Neuronal stem cell (in vitro differentiated cells): ENCODE data around the gene BOC.
A peak's percentile ranks its signal among the peaks of the same experiment; 100 is the strongest.
"Not testable (repeated sequence)": the region's sequence is repeated elsewhere in the genome, so short reads cannot be mapped to it uniquely, and the experiment has no call there.

ENCODE experiments used
- DNase-seq: peaks from one replicate; pipeline ENCODE4 v3.0.0-alpha.2; 2013; ENCODE audit warnings: low spot score
- H2AFZ ChIP-seq: one replicate; pipeline ENCODE4 v1.6.1; 2013; ENCODE audit warnings: mild to moderate bottlenecking, low read length, inconsistent platforms
- H2AK5ac ChIP-seq: 2 replicates; pipeline ENCODE4 v1.6.1; 2013; ENCODE audit warnings: low read depth, mild to moderate bottlenecking, inconsistent platforms, low read length, moderate library complexity, mixed read lengths
- H2BK120ac ChIP-seq: 2 replicates; pipeline ENCODE4 v1.6.1; 2013; ENCODE audit warnings: low read depth, mild to moderate bottlenecking, inconsistent platforms, low read length, moderate library complexity, mixed read lengths
- H2BK12ac ChIP-seq: one replicate; pipeline ENCODE4 v1.6.1; 2013; ENCODE audit warnings: low read length, inconsistent platforms
- H2BK15ac ChIP-seq: 2 replicates; pipeline ENCODE4 v1.6.1; 2013; ENCODE audit warnings: mild to moderate bottlenecking, low read length, inconsistent platforms, mixed read lengths
- H2BK5ac ChIP-seq: one replicate; pipeline ENCODE4 v1.6.1; 2013; ENCODE audit warnings: inconsistent platforms, mild to moderate bottlenecking, low read length, moderate library complexity
- H3K14ac ChIP-seq: one replicate; pipeline ENCODE4 v1.6.1; 2013; ENCODE audit warnings: low read length, inconsistent platforms
- H3K18ac ChIP-seq: 2 replicates; pipeline ENCODE4 v1.6.1; 2013; ENCODE audit warnings: low read length, inconsistent platforms
- H3K23ac ChIP-seq: 2 replicates; pipeline ENCODE4 v1.6.1; 2013; ENCODE audit warnings: low read depth, mild to moderate bottlenecking, mixed read lengths, low read length, inconsistent platforms; ENCODE audit not compliant: poor library complexity
- H3K27ac ChIP-seq: replicated peaks from 3 replicates; pipeline ENCODE4 v1.5.1; 2013; ENCODE audit warnings: low read length, inconsistent platforms
- H3K27me3 ChIP-seq, 3 experiments: 2 replicates each; pipeline ENCODE4 v1.6.1; 2013; ENCODE audit warnings: low read length in 3 of 3, mild to moderate bottlenecking in 2 of 3, inconsistent platforms in 1 of 3, low read depth in 1 of 3, mixed read lengths in 1 of 3, moderate library complexity in 1 of 3; ENCODE audit not compliant: control insufficient read depth in 3 of 3, insufficient read depth in 3 of 3
- H3K36me3 ChIP-seq, 2 donors: replicated peaks in 1 of 2; 2 replicates each; pipeline ENCODE4 v1.6.1; 2013; ENCODE audit warnings: low read length in 2 of 2; ENCODE audit not compliant: control insufficient read depth in 2 of 2, insufficient read depth in 2 of 2
- H3K4ac ChIP-seq: 2 replicates; pipeline ENCODE4 v1.6.1; 2013; ENCODE audit warnings: inconsistent platforms, mild to moderate bottlenecking, low read length, moderate library complexity
- H3K4me1 ChIP-seq, 2 donors: 1 replicate in 1 of 2; 2 replicates in 1 of 2; pipeline ENCODE4 v1.6.1; 2013; ENCODE audit warnings: low read length in 2 of 2, low read depth in 1 of 2; ENCODE audit not compliant: control insufficient read depth in 2 of 2, insufficient read depth in 1 of 2
- H3K4me2 ChIP-seq: one replicate; pipeline ENCODE4 v1.6.1; 2013; ENCODE audit warnings: mild to moderate bottlenecking, low read length, inconsistent platforms; ENCODE audit not compliant: insufficient read depth, poor library complexity, severe bottlenecking
- H3K4me3 ChIP-seq, 2 donors: 2 replicates each; pipeline ENCODE4 v1.5.1; 2013; ENCODE audit warnings: low read length in 2 of 2, mild to moderate bottlenecking in 2 of 2, inconsistent platforms in 1 of 2, moderate library complexity in 1 of 2
- H3K79me1 ChIP-seq: one replicate; pipeline ENCODE4 v1.6.1; 2013; ENCODE audit warnings: low read depth, mild to moderate bottlenecking, inconsistent platforms, low read length, moderate library complexity
- H3K9ac ChIP-seq: one replicate; pipeline ENCODE4 v1.6.1; 2013; ENCODE audit warnings: mild to moderate bottlenecking, low read depth, low read length, inconsistent platforms; ENCODE audit not compliant: poor library complexity
- H3K9me3 ChIP-seq, 2 donors: replicated peaks in 1 of 2; 2 replicates each; pipeline versions ENCODE3 to v1.6.1; 2013; ENCODE audit warnings: low read length in 2 of 2, mild to moderate bottlenecking in 2 of 2, inconsistent platforms in 1 of 2, low read depth in 1 of 2, mixed read lengths in 1 of 2, moderate library complexity in 1 of 2; ENCODE audit not compliant: control insufficient read depth in 2 of 2, insufficient read depth in 1 of 2
- H4K8ac ChIP-seq: one replicate; pipeline ENCODE4 v1.6.1; 2013; ENCODE audit warnings: low read depth, mild to moderate bottlenecking, inconsistent platforms, low read length, moderate library complexity
- H4K91ac ChIP-seq: one replicate; pipeline ENCODE4 v1.6.1; 2013; ENCODE audit warnings: low read length, low read depth, mild to moderate bottlenecking, inconsistent platforms; ENCODE audit not compliant: poor library complexity
- WGBS, 2 donors: extraction: QIAGEN DNeasy Blood & Tissue Kit; methylation state at CpG; one replicate each; pipeline ENCODE4 v1.1.7; 2013; ENCODE audit warnings: missing lambda C conversion rate in 2 of 2, mixed read lengths in 1 of 2; ENCODE audit not compliant: insufficient read length in 2 of 2, insufficient replicate concordance in 1 of 2; ENCODE audit errors: extremely low coverage in 2 of 2; 5-methylcytosine and 5-hydroxymethylcytosine counted together

BOC gene

GRCh38 chr3:113170771-113171170, 40.6 kb upstream of the BOC start:
- Histone ChIP-seq H3K4me3 (no peak overlapping the region), H2BK5ac (no peak overlapping the region), H3K27me3 (no peaks in the 10 kb centered on the region), H3K23ac (no peak overlapping the region), H3K27ac (no peak overlapping the region), H3K79me1 (no peaks in the 10 kb centered on the region), H2BK15ac (no peak overlapping the region), H4K91ac (no peak overlapping the region), H3K36me3 (no peaks in the 10 kb centered on the region), H2BK120ac (no peak overlapping the region), H3K18ac (no peak overlapping the region), H3K4me1 (peaks cover 18 to 25% of the 10 kb centered on the region in 2 donors), H3K9ac (no peak overlapping the region), H2AFZ (peak overlapping the region; percentile 84), H4K8ac (no peak overlapping the region), H2BK12ac (no peak overlapping the region), H3K4me2 (no peak overlapping the region), H3K14ac (no peak overlapping the region), H3K9me3 (no peaks in the 10 kb centered on the region), H2AK5ac (no peak overlapping the region), H3K4ac (no peak overlapping the region)
- no CpG with 5 or more reads among the region's 7 CpGs for WGBS, 2 donors
- no peak for DNase-seq

- not testable (repeated sequence) for H2AK5ac ChIP-seq, H4K91ac ChIP-seq, H2BK120ac ChIP-seq, H3K36me3 ChIP-seq, H3K9me3 ChIP-seq, H3K27me3 ChIP-seq, H3K18ac ChIP-seq, H3K14ac ChIP-seq, H3K4me3 ChIP-seq, H2AFZ ChIP-seq, H2BK12ac ChIP-seq, H2BK15ac ChIP-seq, H2BK5ac ChIP-seq, H4K8ac ChIP-seq, DNase-seq, H3K79me1 ChIP-seq, H3K4me2 ChIP-seq, H3K27ac ChIP-seq, H3K23ac ChIP-seq, H3K4ac ChIP-seq, H3K9ac ChIP-seq
- peaks cover 13 to 15% of the 10 kb centered on the region in 2 donors for H3K4me1 ChIP-seq
- WGBS, 2 donors: no CpG with 5 or more reads among the region's 5 CpGs
Observed at GRCh38 chr3:113171675-113172300, 39.6 kb upstream of the BOC start.

DNA sequence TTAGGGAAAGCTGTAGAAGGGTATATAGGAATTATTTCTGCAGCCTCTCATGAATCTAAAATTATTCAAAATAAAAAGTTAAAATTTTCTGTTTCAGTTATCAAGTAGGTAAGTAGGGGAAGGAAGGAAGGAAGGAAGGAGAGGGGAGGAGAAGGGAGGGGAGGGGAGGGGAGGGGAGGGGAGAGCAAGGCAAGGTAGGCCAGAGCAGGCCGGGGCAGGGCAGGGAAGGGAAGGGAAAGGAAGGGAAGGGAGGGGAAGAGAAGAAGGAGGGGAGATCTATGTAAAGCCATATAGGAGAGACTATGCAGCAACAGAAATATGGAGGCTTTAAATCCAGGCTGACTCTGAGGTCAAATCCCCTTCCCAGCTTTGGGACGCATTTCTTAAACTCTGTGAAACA, 38.3 kb upstream of the BOC start:
- Histone ChIP-seq H2BK120ac (no peak overlapping the region), H4K8ac (no peak overlapping the region), H3K23ac (no peak overlapping the region), H2BK5ac (no peak overlapping the region), H3K4me1 (peaks cover 7 to 10% of the 10 kb centered on the region in 2 donors), H2AFZ (no peak overlapping the region), H3K18ac (no peak overlapping the region), H3K9ac (no peak overlapping the region), H4K91ac (no peak overlapping the region), H2BK15ac (no peak overlapping the region), H2BK12ac (no peak overlapping the region), H3K36me3 (no peaks in the 10 kb centered on the region), H3K79me1 (no peaks in the 10 kb centered on the region), H3K4me3 (no peak overlapping the region), H3K4ac (no peak overlapping the region), H2AK5ac (no peak overlapping the region), H3K27ac (no peak overlapping the region), H3K4me2 (no peak overlapping the region), H3K14ac (no peak overlapping the region), H3K9me3 (peaks cover 0 to 8% of the 10 kb centered on the region in 2 donors), H3K27me3 (no peaks in the 10 kb centered on the region)
- WGBS, 2 donors: no CpG with 5 or more reads among the region's 2 CpGs
- no peak for DNase-seq

DNA sequence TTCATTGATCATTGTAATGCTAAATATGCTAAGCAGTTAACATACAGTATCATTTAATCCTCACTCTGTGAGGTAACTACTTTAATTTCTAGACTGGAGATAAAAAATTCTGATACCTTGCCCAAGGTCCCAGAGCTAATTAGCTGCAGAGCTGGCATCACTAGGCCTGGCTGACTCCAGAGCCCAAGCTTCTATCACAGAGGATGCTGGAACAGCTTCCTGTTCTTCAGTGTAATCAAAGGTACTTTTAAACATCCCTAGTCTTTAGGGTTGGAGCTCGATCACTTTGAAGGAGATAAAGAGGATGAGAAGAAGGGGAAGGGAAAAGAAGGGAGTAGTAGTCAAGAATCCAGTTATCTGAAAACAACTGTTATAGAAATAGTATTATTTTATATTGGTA, 37.1 kb upstream of the BOC start:
- no peak overlapping the region for H3K9ac ChIP-seq
- peaks cover 0 to 12% of the 10 kb centered on the region in 2 donors for H3K9me3 ChIP-seq
- WGBS, 2 donors: no CpG with 5 or more reads among the region's 1 CpG
- no peak overlapping the region for H2BK15ac ChIP-seq
- H3K79me1 ChIP-seq: no peaks in the 10 kb centered on the region
- no peak overlapping the region for H3K4me3 ChIP-seq
- no peaks in the 10 kb centered on the region for H3K36me3 ChIP-seq
- no peak overlapping the region for H2BK5ac ChIP-seq
- H2AK5ac ChIP-seq: no peak overlapping the region
- no peak overlapping the region for H2AFZ ChIP-seq
- no peak overlapping the region for H3K27ac ChIP-seq
- peaks cover 8 to 10% of the 10 kb centered on the region in 2 donors for H3K4me1 ChIP-seq
- no peak overlapping the region for H4K8ac ChIP-seq
- no peak overlapping the region for H2BK12ac ChIP-seq
- no peak overlapping the region for H4K91ac ChIP-seq
- no peak overlapping the region for H2BK120ac ChIP-seq
- no peak overlapping the region for H3K18ac ChIP-seq
- no peaks in the 10 kb centered on the region for H3K27me3 ChIP-seq
- no peak overlapping the region for H3K14ac ChIP-seq
- DNase-seq: no peak
- no peak overlapping the region for H3K23ac ChIP-seq
- H3K4ac ChIP-seq: no peak overlapping the region
- no peak overlapping the region for H3K4me2 ChIP-seq
